Heart left ventricle (tissue), 13 donors: ENCODE results near the gene SYNDIG1.

Experiments
- POLR2A ChIP-seq, 2 donors: fragments of 450-650 bp; IDR thresholded peaks; one replicate each; pipeline ENCODE4 v1.6.1; 2017; ENCODE audit warnings: antibody characterized with exemption in 2 of 2, mild to moderate bottlenecking in 2 of 2, moderate library complexity in 2 of 2
- TF ChIP-seq, protein P1 (sequence below), 12 donors: fragments of 200-600 bp; sonication (generic) in 4 of 12; IDR thresholded peaks; one replicate each; pipeline versions ENCODE4 v1.5.0 to v1.8.0; 2018 to 2022; ENCODE audit warnings: antibody characterized with exemption in 12 of 12, mild to moderate bottlenecking in 5 of 12
- donor health status: ischemic (EF 13 %, LVEDD 7.1; RV severe dilation, severe dysfunction).
- donor health status: DM: no; HTN: yes; CAD: no.
- donor health status: DM: no; HTN: no; CAD: no.
- donor health status: ischemic (EF 25% LVEDD 6.9; RV normal size, moderate dysfunction).
- donor health status: ischemic (EF 25% LVEDD 5.7; RV mildly dilated, moderate dysfunction).
- donor health status: ischemic (EF 35%, LVEDD 5.7; RV mildly dilated, moderate dysfunction).
- donor health status: nonischemic (EF 11% LVEDD 7.7; RV severe dilation, severe dysfunction).
- donor health status: DM: yes; HTN: yes; CAD: no.
- donor health status: PGD.
- donor health status: ischemic (EF 29% LVEDD 5.4; RV normal size, mild dysfunction).
- donor health status: nonischemic (EF 23%, LVEDD 6.1; RV moderate dilation, normal function).

DNA sequence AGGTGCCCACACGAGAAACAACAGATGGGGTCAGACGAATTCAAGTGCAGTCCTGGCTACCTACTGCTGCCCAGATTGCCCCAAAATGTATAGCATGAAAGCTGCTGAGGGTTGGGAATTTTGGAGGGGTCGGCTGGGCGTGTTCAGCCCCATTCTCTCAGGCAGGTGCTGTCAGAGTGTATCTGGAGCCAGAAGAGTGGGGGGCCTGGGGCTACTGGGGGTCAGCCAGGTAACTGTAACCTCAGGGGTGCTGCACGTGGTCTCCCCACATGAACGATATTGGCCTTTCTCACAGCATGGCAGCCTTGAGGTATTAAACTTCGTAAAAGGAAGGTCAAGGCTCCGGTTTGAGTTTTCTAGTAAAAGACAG, 14.6 kb downstream of the SYNDIG1 start:
- TF ChIP-seq, protein P1, sequence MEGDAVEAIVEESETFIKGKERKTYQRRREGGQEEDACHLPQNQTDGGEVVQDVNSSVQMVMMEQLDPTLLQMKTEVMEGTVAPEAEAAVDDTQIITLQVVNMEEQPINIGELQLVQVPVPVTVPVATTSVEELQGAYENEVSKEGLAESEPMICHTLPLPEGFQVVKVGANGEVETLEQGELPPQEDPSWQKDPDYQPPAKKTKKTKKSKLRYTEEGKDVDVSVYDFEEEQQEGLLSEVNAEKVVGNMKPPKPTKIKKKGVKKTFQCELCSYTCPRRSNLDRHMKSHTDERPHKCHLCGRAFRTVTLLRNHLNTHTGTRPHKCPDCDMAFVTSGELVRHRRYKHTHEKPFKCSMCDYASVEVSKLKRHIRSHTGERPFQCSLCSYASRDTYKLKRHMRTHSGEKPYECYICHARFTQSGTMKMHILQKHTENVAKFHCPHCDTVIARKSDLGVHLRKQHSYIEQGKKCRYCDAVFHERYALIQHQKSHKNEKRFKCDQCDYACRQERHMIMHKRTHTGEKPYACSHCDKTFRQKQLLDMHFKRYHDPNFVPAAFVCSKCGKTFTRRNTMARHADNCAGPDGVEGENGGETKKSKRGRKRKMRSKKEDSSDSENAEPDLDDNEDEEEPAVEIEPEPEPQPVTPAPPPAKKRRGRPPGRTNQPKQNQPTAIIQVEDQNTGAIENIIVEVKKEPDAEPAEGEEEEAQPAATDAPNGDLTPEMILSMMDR (IDR thresholded peaks at IDR 0.05) = no peak
- no peak for TF ChIP-seq POLR2A (IDR thresholded peaks at IDR 0.05)
